ENCODE measurements around the gene LCMT1. TPM values are rescaled to one million over a fixed set of nuclear protein-coding genes. Genes with fewer than 3 reads are reported as not detected.

LCMT1 gene
- total and polyA plus RNA-seq, 2 of the 4 experiments (the other 2 are of a cell fraction), result 33.1 to 60.4 TPM

DNA sequence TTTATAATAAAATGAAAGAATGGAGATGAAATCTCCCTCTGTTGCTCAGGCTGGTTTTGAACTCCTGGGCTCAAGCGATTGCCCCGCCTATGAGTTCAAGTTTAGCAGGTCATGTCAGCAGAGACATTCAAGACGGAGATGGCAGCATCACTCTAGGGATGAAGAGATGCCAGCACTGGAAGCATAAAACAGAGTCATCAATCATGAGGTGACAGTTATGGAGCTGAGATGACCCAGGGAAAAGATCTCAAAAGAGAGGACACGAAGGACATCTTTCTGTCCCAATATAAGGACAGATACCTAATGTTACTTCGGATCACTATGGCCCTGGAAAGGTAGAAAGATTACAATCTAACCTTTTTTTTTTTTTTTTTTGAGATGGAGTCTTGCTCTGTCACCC, 11.0 kb upstream of the LCMT1 start:
- Histone ChIP-seq H3K4me2 (ENCODE audit: low read depth, low read length) (no peak overlapping the region), H3K56ac (ENCODE audit: extremely low read depth, insufficient read depth, low read length) (no peak overlapping the region), H3K79me1 (ENCODE audit: low read depth in 1 of 2, low read length in 2 of 2) (no peaks in the 10 kb centered on the region; a peak in 1 of 4 replicates), H3K27me3 (ENCODE audit: control insufficient read depth, insufficient read depth, low read length) (no peaks in the 10 kb centered on the region), H2AK9ac (replicated peaks; ENCODE audit: low read depth, low read length, poor library complexity) (no peak overlapping the region), H3K27ac (ENCODE audit: insufficient read depth, low read length) (no peak overlapping the region), H4K91ac (ENCODE audit: insufficient read depth, low read depth, low read length) (no peak overlapping the region), H3K36me3 (ENCODE audit: control insufficient read depth, insufficient read depth, low read length) (no peaks in the 10 kb centered on the region), H3K4me3 (ENCODE audit: insufficient read depth, low read depth, low read length) (no peak overlapping the region), H2BK120ac (ENCODE audit: low read depth, low read length) (no peak overlapping the region), H2BK5ac (ENCODE audit: low read depth, low read length, poor library complexity, severe bottlenecking) (no peak overlapping the region), H2AK5ac (ENCODE audit: low read depth, low read length) (no peak overlapping the region), H3K9ac (ENCODE audit: low read depth, low read length) (no peak overlapping the region), H3K23ac (ENCODE audit: low read depth, low read length) (no peak overlapping the region), H3K4ac (ENCODE audit: low read depth, low read length) (no peak overlapping the region), H2BK20ac (ENCODE audit: low read depth, low read length) (no peak overlapping the region), H4K20me1 (ENCODE audit: insufficient read depth, low read length) (no peaks in the 10 kb centered on the region), H3K4me1 (ENCODE audit: control insufficient read depth, insufficient read depth, low read length) (peaks cover 6% of the 10 kb centered on the region), H2BK15ac (ENCODE audit: low read depth, low read length) (no peak overlapping the region), H3K14ac (replicated peaks; ENCODE audit: low read depth, low read length) (no peak overlapping the region), H3K18ac (ENCODE audit: low read depth, low read length) (no peak overlapping the region), H2AFZ (replicated peaks; ENCODE audit: low read length, poor library complexity) (no peak overlapping the region), H4K8ac (ENCODE audit: low read depth in 2 of 2, low read length in 2 of 2) (no peak overlapping the region; a peak in 1 of 4 replicates), H4K5ac (ENCODE audit: low read depth, low read length) (no peak overlapping the region), H3K9me1 (ENCODE audit: insufficient read depth, low read length) (peaks cover 15% of the 10 kb centered on the region), H3K9me3 (ENCODE audit: control insufficient read depth, insufficient read depth, low read length) (no peaks in the 10 kb centered on the region)
- in situ Hi-C loops (cut with MboI; ENCODE audit: low sequenced_read_pairs) (no loop called here), intact Hi-C loops (cut with micrococcal nuclease) (no loop called here), dilution Hi-C loops (cut with HindIII; ENCODE audit: low sequenced_read_pairs, unreplicated experiment) (no loop called here)
- ATAC-seq (ENCODE audit: low read depth), result no peak
- BruUV-seq (replicated peaks), result no TSS peak
- DNase-seq, result no peak
- ChIA-PET CTCF (no interaction called here), POLR2A (ENCODE audit: unreplicated experiment) (no interaction called here)
- WGBS, 2 experiments (ENCODE audit: extremely low coverage in 2 of 2, insufficient read length in 1 of 2), result no CpG with 5 or more reads among the region's 5 CpGs
- no peak for TF ChIP-seq CEBPB (IDR thresholded peaks at IDR 0.05; ENCODE audit: low read depth, low read length)
- TF ChIP-seq MAFK (IDR thresholded peaks at IDR 0.05; ENCODE audit: low read depth, low read length), result no peak
- TF ChIP-seq ELK1 (IDR thresholded peaks at IDR 0.05; ENCODE audit: borderline replicate concordance, low read depth, low read length), result no peak
- no peak for TF ChIP-seq RFX5 (IDR thresholded peaks at IDR 0.05; ENCODE audit: low read depth, low read length)
- no peak for TF ChIP-seq NFE2L2 (IDR thresholded peaks at IDR 0.05; ENCODE audit: low read depth, low read length)
- TF ChIP-seq MXI1 (IDR thresholded peaks at IDR 0.05; ENCODE audit: borderline replicate concordance, low read depth, low read length), result no peak
- no peak for TF ChIP-seq RAD21 (IDR thresholded peaks at IDR 0.05; ENCODE audit: low read length)
- TF ChIP-seq BHLHE40 (IDR thresholded peaks at IDR 0.05; ENCODE audit: low read depth, low read length), result no peak
- TF ChIP-seq, protein P1, sequence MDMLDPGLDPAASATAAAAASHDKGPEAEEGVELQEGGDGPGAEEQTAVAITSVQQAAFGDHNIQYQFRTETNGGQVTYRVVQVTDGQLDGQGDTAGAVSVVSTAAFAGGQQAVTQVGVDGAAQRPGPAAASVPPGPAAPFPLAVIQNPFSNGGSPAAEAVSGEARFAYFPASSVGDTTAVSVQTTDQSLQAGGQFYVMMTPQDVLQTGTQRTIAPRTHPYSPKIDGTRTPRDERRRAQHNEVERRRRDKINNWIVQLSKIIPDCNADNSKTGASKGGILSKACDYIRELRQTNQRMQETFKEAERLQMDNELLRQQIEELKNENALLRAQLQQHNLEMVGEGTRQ (IDR thresholded peaks at IDR 0.05; ENCODE audit: low read depth, low read length), result no peak
- TF ChIP-seq FOS (IDR thresholded peaks at IDR 0.05; ENCODE audit: low read depth, low read length), result no peak

All from IMR-90 (cell line).